ENCODE measurements around the gene KRTAP5-2.

- no peak for TF ChIP-seq POLR2A (IDR thresholded peaks at IDR 0.05)
- TF ChIP-seq CTCF (IDR thresholded peaks at IDR 0.05), result no peak
These were observed 722 bp upstream of the KRTAP5-2 start for GRCh38 chr11:1598816-1599215.
